Neural progenitor cell (in vitro differentiated cells): ENCODE data around the gene GPR162. TPM values are rescaled to one million over a fixed set of nuclear protein-coding genes. Genes with fewer than 3 reads are reported as not detected.
"Not testable (repeated sequence)": the region's sequence is repeated elsewhere in the genome, so short reads cannot be mapped to it uniquely, and the experiment has no call there.

ENCODE experiments used
- DNase-seq: peaks from one replicate; pipeline ENCODE4 v3.0.0-alpha.2; 2016; ENCODE audit warnings: low spot score
- H2AFZ ChIP-seq: fragments of 200-600 bp; sonication (generic); replicated peaks from 2 replicates; pipeline ENCODE4 v1.6.1; 2016; ENCODE audit warnings: antibody characterized with exemption
- H3F3A ChIP-seq: fragments of 200-600 bp; sonication (generic); 2 replicates; pipeline ENCODE4 v1.6.1; 2016; ENCODE audit warnings: antibody characterized with exemption, low read depth
- H3K27ac ChIP-seq: fragments of 200-600 bp; sonication (generic); 2 replicates; pipeline ENCODE4 v1.5.1; 2016; ENCODE audit warnings: mild to moderate bottlenecking
- H3K27me3 ChIP-seq: fragments of 200-600 bp; sonication (generic); 2 replicates; pipeline ENCODE4 v1.6.1; 2016; ENCODE audit warnings: mild to moderate bottlenecking, moderate library complexity
- H3K36me3 ChIP-seq: fragments of 200-600 bp; sonication (generic); 2 replicates; pipeline ENCODE4 v1.5.1; 2016
- H3K4me1 ChIP-seq: fragments of 200-600 bp; sonication (generic); 2 replicates; pipeline ENCODE4 v1.6.1; 2016; ENCODE audit warnings: mixed run types
- H3K4me2 ChIP-seq: fragments of 200-600 bp; sonication (generic); 2 replicates; pipeline ENCODE4 v1.6.1; 2016
- H3K4me3 ChIP-seq: fragments of 200-600 bp; sonication (generic); 2 replicates; pipeline ENCODE4 v1.5.1; 2016
- H3K79me2 ChIP-seq: fragments of 200-600 bp; sonication (generic); 2 replicates; pipeline ENCODE4 v1.6.1; 2016; ENCODE audit warnings: low read depth
- H3K9ac ChIP-seq: fragments of 200-600 bp; sonication (generic); 2 replicates; pipeline ENCODE4 v1.6.1; 2016
- H3K9me3 ChIP-seq: fragments of 200-600 bp; sonication (generic); 2 replicates; pipeline ENCODE4 v1.5.1; 2016; ENCODE audit warnings: low read depth
- H4K20me1 ChIP-seq: fragments of 200-600 bp; sonication (generic); 2 replicates; pipeline ENCODE4 v1.6.1; 2016; ENCODE audit warnings: low read depth
- H3K27ac Mint-ChIP-seq: 3 replicates; pipeline ENCODE4 v1.8.0; 2021; ENCODE audit warnings: mixed read lengths
- H3K27me3 Mint-ChIP-seq: 2 replicates; pipeline ENCODE4 v1.8.0; 2022; ENCODE audit warnings: low read depth, mild to moderate bottlenecking, inconsistent platforms, moderate library complexity, mixed read lengths; ENCODE audit not compliant: insufficient read depth
- H3K36me3 Mint-ChIP-seq: 3 replicates; pipeline ENCODE4 v1.8.0; 2021; ENCODE audit warnings: mixed read lengths
- H3K4me1 Mint-ChIP-seq: 3 replicates; pipeline ENCODE4 v1.8.0; 2021; ENCODE audit warnings: mixed read lengths
- H3K4me3 Mint-ChIP-seq: 3 replicates; pipeline ENCODE4 v1.8.0; 2021; ENCODE audit warnings: mild to moderate bottlenecking, moderate library complexity, mixed read lengths
- H3K9me3 Mint-ChIP-seq: 3 replicates; pipeline ENCODE4 v1.8.0; 2020; ENCODE audit warnings: mixed read lengths
- CTCF ChIP-seq: fragments of 200-600 bp; sonication (generic); IDR thresholded peaks from 2 replicates; pipeline ENCODE4 v1.5.1; 2017; ENCODE audit warnings: antibody characterized with exemption, mild to moderate bottlenecking
- EZH2 ChIP-seq: fragments of 200-600 bp; sonication (generic); IDR thresholded peaks from 2 replicates; pipeline ENCODE4 v1.6.1; 2017; ENCODE audit warnings: antibody characterized with exemption, mild to moderate bottlenecking, moderate library complexity
- EZH2phosphoT487 ChIP-seq: fragments of 200-600 bp; sonication (generic); IDR thresholded peaks from 2 replicates; pipeline ENCODE4 v1.6.1; 2017; ENCODE audit warnings: antibody characterized with exemption
- total RNA-seq: library from RNA; depleted of rRNA; stranded (reverse); fragments of >200 nt; gene quantifications from 2 replicates; pipeline ENCODE4 v1.2.3, GENCODE V29; 2015; ENCODE audit warnings: low replicate concordance

The GPR162 gene
- total RNA-seq, 1 donor from 2014 or later, result 10.0 TPM

DNA sequence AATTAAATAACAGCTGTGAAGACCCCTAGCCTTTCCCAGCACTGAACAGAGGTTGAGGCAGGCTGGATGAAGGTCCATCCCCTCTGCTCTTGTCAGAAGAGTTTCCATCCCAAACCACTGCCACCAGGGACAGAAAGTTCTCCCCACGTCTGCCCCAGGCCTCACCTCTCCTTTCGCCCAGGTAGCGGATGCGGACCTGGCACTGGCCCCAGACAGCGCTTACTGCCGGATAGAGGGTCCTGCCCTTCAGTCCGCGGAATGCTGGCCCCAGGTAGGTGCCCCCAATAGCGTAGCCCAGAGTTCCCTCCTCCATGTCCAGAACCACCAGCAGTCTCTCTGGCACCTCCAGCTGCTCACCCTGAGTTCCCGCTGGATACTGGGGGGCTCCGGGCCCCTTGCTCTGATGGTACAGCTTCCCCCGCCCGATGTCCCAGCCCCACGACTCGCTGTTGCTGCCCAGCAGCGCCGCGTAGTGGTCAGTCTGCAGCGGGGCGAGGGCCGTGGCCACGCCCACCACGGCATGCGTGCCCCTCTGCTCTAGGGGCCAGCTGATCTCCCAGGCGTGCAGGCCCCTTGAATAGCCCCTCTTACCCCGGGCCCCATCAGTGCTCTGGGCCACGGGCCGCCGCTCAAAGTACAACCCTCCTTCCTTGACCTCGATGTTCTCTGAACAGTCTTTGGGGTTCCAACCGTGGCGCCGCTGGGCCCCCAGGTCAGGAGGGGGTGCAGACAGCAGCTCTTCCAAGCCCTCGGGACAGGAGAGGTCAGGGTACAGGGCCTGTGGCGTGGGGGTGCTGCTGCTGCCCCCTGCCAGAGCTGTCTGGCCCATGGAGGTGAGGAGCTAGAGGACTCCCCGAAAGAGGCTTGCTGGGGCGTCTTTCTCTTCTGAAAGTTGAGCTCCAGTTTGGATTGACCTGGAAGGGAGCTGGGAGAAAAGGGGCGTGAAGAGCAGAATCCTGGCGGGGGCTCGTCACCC lies 50.7 kb downstream of the GPR162 start:
- Mint-ChIP-seq H3K9me3 (no peaks in the 10 kb centered on the region), H3K4me3 (peak overlapping the region; percentile 91), H3K27ac (no peak overlapping the region), H3K36me3 (peaks cover 29% of the 10 kb centered on the region), H3K27me3 (peaks cover 17% of the 10 kb centered on the region), H3K4me1 (peaks cover 39% of the 10 kb centered on the region)
- Histone ChIP-seq H3F3A (peaks cover 63% of the 10 kb centered on the region), H3K27ac (peak overlapping the region; percentile 46), H3K9ac (peak overlapping the region; percentile 62), H4K20me1 (peaks cover 51% of the 10 kb centered on the region), H2AFZ (no peak overlapping the region), H3K9me3 (no peaks in the 10 kb centered on the region), H3K4me3 (peak overlapping the region; percentile 81), H3K79me2 (peaks cover 51% of the 10 kb centered on the region), H3K4me2 (peak overlapping the region; percentile 99), H3K36me3 (no peaks in the 10 kb centered on the region), H3K4me1 (peaks cover 13% of the 10 kb centered on the region), H3K27me3 (no peaks in the 10 kb centered on the region)
- DNase-seq, result peak; percentile 95
- TF ChIP-seq EZH2 (no peak), CTCF (peak; percentile 93)

- H3K4me1 Mint-ChIP-seq, result peaks cover 38% of the 10 kb centered on the region
- Histone ChIP-seq H3K79me2 (peaks cover 41% of the 10 kb centered on the region), H4K20me1 (peaks cover 42% of the 10 kb centered on the region), H3K36me3 (no peaks in the 10 kb centered on the region), H3K27me3 (no peaks in the 10 kb centered on the region), H3K9ac (peak within 1 kb of the TSS; percentile 62), H2AFZ (peak within 1 kb of the TSS; percentile 38), H3K4me2 (peak within 1 kb of the TSS; percentile 99), H3F3A (peaks cover 55% of the 10 kb centered on the region), H3K4me3 (peak within 1 kb of the TSS; percentile 81), H3K27ac (peak within 1 kb of the TSS; percentile 46), H3K9me3 (no peaks in the 10 kb centered on the region), H3K4me1 (peaks cover 13% of the 10 kb centered on the region)
- H3K27me3 Mint-ChIP-seq, result peaks cover 16% of the 10 kb centered on the region
- TF ChIP-seq CTCF, result no peak
- TF ChIP-seq EZH2phosphoT487, result no peak
- peak; percentile 28 for TF ChIP-seq EZH2
- H3K27ac Mint-ChIP-seq, result peak within 1 kb of the TSS; percentile 23
- peaks cover 29% of the 10 kb centered on the region for H3K36me3 Mint-ChIP-seq
- peak within 1 kb of the TSS; percentile 91 for H3K4me3 Mint-ChIP-seq
- no peaks in the 10 kb centered on the region for H3K9me3 Mint-ChIP-seq
- DNase-seq, result peak; percentile 100
These were observed 51.7 kb downstream of the GPR162 start, which contains the start of gene SPSB2 for GRCh38 chr12:6873094-6874014. Gene SPSB2 (minus strand): TSS chr12:6873303. CDS start chr12:6872901, 402 bp downstream.

DNA sequence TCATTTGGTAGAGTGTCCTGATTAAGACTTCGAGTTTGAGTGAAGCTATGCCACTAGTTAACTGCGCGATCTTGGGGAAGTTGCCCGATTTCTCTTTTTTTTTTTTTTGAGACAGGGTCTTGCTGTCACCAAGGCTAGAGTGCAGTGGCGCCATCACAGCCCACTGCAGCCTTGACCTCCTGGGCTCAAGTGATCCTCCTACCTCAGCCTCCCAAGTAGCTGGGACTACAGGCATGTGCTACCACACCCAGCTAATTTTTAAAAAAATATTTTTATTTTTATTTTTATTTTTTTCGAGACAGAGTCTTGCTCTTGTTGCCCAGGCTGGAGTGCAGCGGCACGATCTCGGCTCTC lies 52.4 kb downstream of the GPR162 start:
- not testable (repeated sequence) for H3K27ac ChIP-seq, H3K27me3 ChIP-seq, DNase-seq, H3K36me3 ChIP-seq, H3K9me3 Mint-ChIP-seq, H3K9me3 ChIP-seq, H3K9ac ChIP-seq
- peaks cover 11% of the 10 kb centered on the region for H3K4me1 ChIP-seq
- peaks cover 11% of the 10 kb centered on the region for H3K27me3 Mint-ChIP-seq
- peaks cover 35% of the 10 kb centered on the region for H3K79me2 ChIP-seq
- H3K27ac Mint-ChIP-seq, result peak overlapping the region; percentile 23
- H2AFZ ChIP-seq, result peak overlapping the region; percentile 38
- peaks cover 27% of the 10 kb centered on the region for H3K36me3 Mint-ChIP-seq
- peak overlapping the region; percentile 88 for H3K4me3 Mint-ChIP-seq
- peaks cover 36% of the 10 kb centered on the region for H4K20me1 ChIP-seq
- peaks cover 32% of the 10 kb centered on the region for H3K4me1 Mint-ChIP-seq
- peak overlapping the region; percentile 81 for H3K4me3 ChIP-seq
- H3F3A ChIP-seq, result peaks cover 49% of the 10 kb centered on the region
- peak overlapping the region; percentile 75 for H3K4me2 ChIP-seq

Other genes starting within 250 kb of the GPR162 start
- gene CHD4, start 214.4 kb upstream of the GPR162 start, total RNA-seq, result 381 and 412 TPM in 2 replicates
- 0.04 and 0.22 TPM in 2 replicates for gene LPAR5, start 185.9 kb upstream of the GPR162 start, total RNA-seq
- 2.7 and 3.8 TPM in 2 replicates for gene ACRBP, start 174.4 kb upstream of the GPR162 start, total RNA-seq
- gene ING4, start 158.7 kb upstream of the GPR162 start, total RNA-seq, result 101 and 135 TPM in 2 replicates
- gene ZNF384, start 132.4 kb upstream of the GPR162 start, total RNA-seq, result 38.0 and 52.0 TPM in 2 replicates
- gene PIANP, start 121.0 kb upstream of the GPR162 start, total RNA-seq, result 0.32 and 1.7 TPM in 2 replicates
- gene COPS7A, start 97.8 kb upstream of the GPR162 start, total RNA-seq, result 24.5 and 41.8 TPM in 2 replicates
- 120 and 164 TPM in 2 replicates for gene MLF2, start 68.7 kb upstream of the GPR162 start, total RNA-seq
- gene PTMS, start 55.5 kb upstream of the GPR162 start, total RNA-seq, result 134 and 608 TPM in 2 replicates
- 0.45 and 2.9 TPM in 2 replicates for gene LAG3, start 49.3 kb upstream of the GPR162 start, total RNA-seq
- gene CD4, start 32.3 kb upstream of the GPR162 start, total RNA-seq, result 2.0 and 2.5 TPM in 2 replicates
- 14.1 and 52.6 TPM in 2 replicates for gene P3H3, start 6.6 kb downstream of the GPR162 start, total RNA-seq
- gene GNB3, start 19.1 kb downstream of the GPR162 start, total RNA-seq, result 2.7 and 7.6 TPM in 2 replicates
- gene CDCA3, start 29.5 kb downstream of the GPR162 start, total RNA-seq, result 62.1 and 73.5 TPM in 2 replicates
- gene USP5, start 30.3 kb downstream of the GPR162 start, total RNA-seq, result 60.9 and 101 TPM in 2 replicates
- gene TPI1, start 45.7 kb downstream of the GPR162 start, total RNA-seq, result 1,038 and 1,695 TPM in 2 replicates
- 0.65 and 6.6 TPM in 2 replicates for gene SPSB2, start 51.5 kb downstream of the GPR162 start, total RNA-seq
- gene LRRC23, start 83.0 kb downstream of the GPR162 start, total RNA-seq, result 4.1 and 5.2 TPM in 2 replicates
- gene ENO2, start 92.8 kb downstream of the GPR162 start, total RNA-seq, result 82.2 and 136 TPM in 2 replicates
- 8.9 and 28.7 TPM in 2 replicates for gene ATN1, start 106.1 kb downstream of the GPR162 start, total RNA-seq
- not detected in 2 replicates for gene RNU7-1, start 122.0 kb downstream of the GPR162 start, total RNA-seq
- gene C12orf57, start 122.2 kb downstream of the GPR162 start, total RNA-seq, result 314 and 399 TPM in 2 replicates
- gene PTPN6, start 129.5 kb downstream of the GPR162 start, total RNA-seq, result 4.4 and 6.0 TPM in 2 replicates
- 214 and 291 TPM in 2 replicates for gene PHB2, start 148.8 kb downstream of the GPR162 start, total RNA-seq
- gene EMG1, start 149.1 kb downstream of the GPR162 start, total RNA-seq, result 27.3 and 32.0 TPM in 2 replicates
- gene LPCAT3, start 196.7 kb downstream of the GPR162 start, total RNA-seq, result 18.1 and 32.6 TPM in 2 replicates
- gene C1S, start 238.9 kb downstream of the GPR162 start, total RNA-seq, result 0.56 and 2.1 TPM in 2 replicates